ENCODE measurements around the gene CSKMT. TPM values are rescaled to one million over a fixed set of nuclear protein-coding genes. Genes with fewer than 3 reads are reported as not detected.

The CSKMT gene
- total RNA-seq, 1 experiment from 2014 or later: 49.2 TPM

DNA sequence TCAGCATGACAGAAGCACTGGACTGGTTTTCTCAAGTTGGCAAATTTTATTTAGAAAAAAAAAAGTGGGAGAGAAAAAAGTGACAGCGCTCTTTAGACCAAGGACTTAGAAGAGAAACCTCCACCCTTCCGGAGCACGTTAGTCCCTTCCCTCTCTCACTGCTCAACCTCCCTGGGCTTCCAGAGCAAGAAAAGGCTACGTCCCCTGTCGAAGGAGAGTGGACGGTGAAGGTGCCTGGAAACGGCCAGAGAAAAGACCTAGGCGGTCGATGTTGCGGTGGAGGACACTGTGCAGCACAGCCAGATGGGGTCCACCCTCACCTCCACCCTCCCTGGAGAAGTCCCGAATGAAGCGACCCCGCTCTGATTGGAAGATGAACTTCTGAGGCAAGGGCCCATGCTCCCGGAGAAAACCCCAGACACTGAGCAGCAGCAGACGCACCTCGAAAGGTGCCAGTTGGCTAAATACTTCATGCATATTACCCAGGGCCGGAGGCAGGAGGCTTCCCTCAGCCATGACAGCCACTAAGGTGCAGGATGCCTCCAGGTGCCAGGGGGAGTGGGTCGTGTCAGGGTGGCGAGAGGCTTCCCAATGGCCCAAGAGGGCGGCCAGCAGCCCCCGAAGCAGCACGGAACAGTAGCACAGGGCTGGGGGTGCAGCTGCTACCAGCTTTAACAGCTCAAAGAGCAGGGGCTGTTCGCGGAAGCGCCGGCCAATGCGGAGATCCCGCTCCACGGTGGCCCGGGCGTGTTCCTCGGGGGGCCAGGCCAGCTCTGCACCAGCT is 18.1 kb upstream of the CSKMT start:
- no peak overlapping the region for H2BK15ac ChIP-seq (ENCODE audit: low read depth, low read length)
- H2AFZ ChIP-seq (ENCODE audit: low read length): no peak overlapping the region
- H3K79me1 ChIP-seq (ENCODE audit: insufficient read depth, low read depth, low read length, poor library complexity, severe bottlenecking): no peaks in the 10 kb centered on the region
- Mint-ChIP-seq H3K4me1 (peaks cover 7 to 9% of the 10 kb centered on the region in 2 experiments), H3K27me3 (ENCODE audit: low read depth) (no peaks in the 10 kb centered on the region), H3K36me3 (ENCODE audit: insufficient read depth in 1 of 3, low read depth in 3 of 3) (peaks cover 14 to 46% (median 29%) of the 10 kb centered on the region in 3 experiments), H3K27ac (peak overlapping the region in 1 of 3 experiments; percentile 59; a peak in 1 of 7 replicates), H3K9me3 (no peaks in the 10 kb centered on the region), H3K4me3 (peak overlapping the region; percentile 98 to 100)
- H3K4ac ChIP-seq (ENCODE audit: low read depth, low read length): no peak overlapping the region
- peak overlapping the region; percentile 39 for H3K4me2 ChIP-seq (ENCODE audit: insufficient read depth, insufficient read length, low read length)
- peaks cover 12% of the 10 kb centered on the region; the same call in 1 of the 2 replicates for H3K79me2 ChIP-seq (ENCODE audit: insufficient read depth, low read length)
- H2BK12ac ChIP-seq (ENCODE audit: insufficient read length, low read depth, low read length): no peak overlapping the region
- H2BK20ac ChIP-seq (ENCODE audit: low read depth, low read length, poor library complexity, severe bottlenecking): no peak overlapping the region
- H3K4me1 ChIP-seq (ENCODE audit: insufficient read depth, low read length): peaks cover 3% of the 10 kb centered on the region; the same call in 1 of the 2 replicates
- no peak overlapping the region for H2AK5ac ChIP-seq (ENCODE audit: insufficient read length, low read length)
- H4K91ac ChIP-seq (ENCODE audit: insufficient read length, low read depth, low read length): no peak overlapping the region
- no CpG with 5 or more reads among the region's 32 CpGs for WGBS (ENCODE audit: extremely low coverage, insufficient read length, low lambda C conversion rate)
- H3K23me2 ChIP-seq (ENCODE audit: insufficient read length, low read depth, low read length, poor library complexity, severe bottlenecking): peaks cover 5% of the 10 kb centered on the region
- no peak overlapping the region for H3K9ac ChIP-seq (ENCODE audit: extremely low read depth, insufficient read length, low read length)
- H3K27ac ChIP-seq (ENCODE audit: insufficient read length, low read depth, low read length): no peak overlapping the region
- peak; percentile 40 for DNase-seq
- H4K5ac ChIP-seq (ENCODE audit: insufficient read length, low read depth, low read length): no peak overlapping the region
- no peaks in the 10 kb centered on the region for H3K9me3 ChIP-seq (ENCODE audit: control insufficient read depth, low read depth, low read length)
- no peak overlapping the region for H3K56ac ChIP-seq (ENCODE audit: insufficient read length, low read depth, low read length)
- H3K27me3 ChIP-seq (ENCODE audit: insufficient read depth, low read length): no peaks in the 10 kb centered on the region
- TF ChIP-seq, protein P1, sequence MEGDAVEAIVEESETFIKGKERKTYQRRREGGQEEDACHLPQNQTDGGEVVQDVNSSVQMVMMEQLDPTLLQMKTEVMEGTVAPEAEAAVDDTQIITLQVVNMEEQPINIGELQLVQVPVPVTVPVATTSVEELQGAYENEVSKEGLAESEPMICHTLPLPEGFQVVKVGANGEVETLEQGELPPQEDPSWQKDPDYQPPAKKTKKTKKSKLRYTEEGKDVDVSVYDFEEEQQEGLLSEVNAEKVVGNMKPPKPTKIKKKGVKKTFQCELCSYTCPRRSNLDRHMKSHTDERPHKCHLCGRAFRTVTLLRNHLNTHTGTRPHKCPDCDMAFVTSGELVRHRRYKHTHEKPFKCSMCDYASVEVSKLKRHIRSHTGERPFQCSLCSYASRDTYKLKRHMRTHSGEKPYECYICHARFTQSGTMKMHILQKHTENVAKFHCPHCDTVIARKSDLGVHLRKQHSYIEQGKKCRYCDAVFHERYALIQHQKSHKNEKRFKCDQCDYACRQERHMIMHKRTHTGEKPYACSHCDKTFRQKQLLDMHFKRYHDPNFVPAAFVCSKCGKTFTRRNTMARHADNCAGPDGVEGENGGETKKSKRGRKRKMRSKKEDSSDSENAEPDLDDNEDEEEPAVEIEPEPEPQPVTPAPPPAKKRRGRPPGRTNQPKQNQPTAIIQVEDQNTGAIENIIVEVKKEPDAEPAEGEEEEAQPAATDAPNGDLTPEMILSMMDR (conservative IDR thresholded peaks at IDR 0.05): no peak
- H2BK5ac ChIP-seq (ENCODE audit: insufficient read length, low read length): no peak overlapping the region
- H3K23ac ChIP-seq (ENCODE audit: insufficient read length, low read depth, low read length): no peak overlapping the region
- H2BK120ac ChIP-seq (ENCODE audit: low read depth, low read length, poor library complexity, severe bottlenecking): no peak overlapping the region
- H3K18ac ChIP-seq (ENCODE audit: insufficient read length, low read depth, low read length): no peak overlapping the region
- no peaks in the 10 kb centered on the region for H4K20me1 ChIP-seq (ENCODE audit: control insufficient read depth, insufficient read depth, insufficient read length)
- H3T11ph ChIP-seq (ENCODE audit: low read length): no peak overlapping the region
- H4K8ac ChIP-seq (replicated peaks; ENCODE audit: insufficient read length, low read depth, low read length): no peak overlapping the region
- H3K14ac ChIP-seq (ENCODE audit: insufficient read depth, low read length): no peak overlapping the region
